ENCODE results near the gene TEX2. TPM values are rescaled to one million over a fixed set of nuclear protein-coding genes. Genes with fewer than 3 reads are reported as not detected.

The TEX2 gene
- total RNA-seq, 1 experiment from 2014 or later = 20.1 TPM

- ChIA-PET CTCF (interaction anchor here (0.5 to 1.4 kb wide), 5 partner anchors 12 to 563 kb away, joined by 4 to 9 read pairs (median 6); no protein-coding TSS in a partner anchor), POLR2A (interaction anchor here (0.6 kb wide), 1 partner anchor 712 kb away, joined by 3 read pairs; no protein-coding TSS in a partner anchor)
- DNase-seq (ENCODE audit: low read depth, low spot score) (no peak), ATAC-seq (no peak)
- Histone ChIP-seq H3K9me3 (ENCODE audit: control insufficient read depth, insufficient read depth, low read depth, low read length) (no peaks in the 10 kb centered on the region), H3K4me1 (ENCODE audit: control insufficient read depth, insufficient read depth, low read length) (peaks cover 10% of the 10 kb centered on the region), H3K27me3 (ENCODE audit: control insufficient read depth, insufficient read depth, low read length) (no peaks in the 10 kb centered on the region), H3K27ac (ENCODE audit: low read length) (peak overlapping the region; percentile 79), H3K36me3 (ENCODE audit: control insufficient read depth, insufficient read depth, low read length) (peaks cover 5% of the 10 kb centered on the region), H3K4me3 (ENCODE audit: low read depth in 2 of 2, low read length in 2 of 2) (peak overlapping the region; percentile 76 to 87)
- BruUV-seq (replicated peaks) = no TSS peak
- no peak for TF ChIP-seq CTCF (IDR thresholded peaks at IDR 0.05)
- in situ Hi-C loops (cut with HindIII; ENCODE audit: low pct_unique_long_range_greater_than_20kb, low sequenced_read_pairs) = no loop called here
- intact Hi-C loops (cut with micrococcal nuclease; ENCODE audit: unreplicated experiment) = loop anchor here (5.0 kb wide), 1 partner anchor 137 kb away; no protein-coding TSS in a partner anchor
These were observed 117.7 kb downstream of the TEX2 start for GRCh38 chr17:64145375-64145750.

- in situ Hi-C loops (cut with HindIII; ENCODE audit: low pct_unique_long_range_greater_than_20kb, low sequenced_read_pairs) (no loop called here), intact Hi-C loops (cut with micrococcal nuclease; ENCODE audit: unreplicated experiment) (loop anchor here (10.0 kb wide), 2 partner anchors 75 to 225 kb away; partner anchors contain the start of genes CSHL1 and GH1)
- ChIA-PET CTCF (no interaction called here), POLR2A (interaction anchor here (0.7 kb wide), 1 partner anchor 71 kb away, joined by 3 read pairs; no protein-coding TSS in a partner anchor)
- no peaks in the 10 kb centered on the region for H3K27me3 ChIP-seq (ENCODE audit: control insufficient read depth, insufficient read depth, low read length)
- BruUV-seq (replicated peaks) = no TSS peak
- H3K9me3 ChIP-seq (ENCODE audit: control insufficient read depth, insufficient read depth, low read depth, low read length) = no peaks in the 10 kb centered on the region
- no peaks in the 10 kb centered on the region for H3K4me1 ChIP-seq (ENCODE audit: control insufficient read depth, insufficient read depth, low read length)
- DNase-seq (ENCODE audit: low read depth, low spot score) = no peak
- no peak overlapping the region for H3K27ac ChIP-seq (ENCODE audit: low read length)
- no peak for ATAC-seq
- H3K36me3 ChIP-seq (ENCODE audit: control insufficient read depth, insufficient read depth, low read length) = no peaks in the 10 kb centered on the region
- H3K4me3 ChIP-seq (ENCODE audit: low read depth in 2 of 2, low read length in 2 of 2) = no peak overlapping the region
- TF ChIP-seq SIN3A (IDR thresholded peaks at IDR 0.05; ENCODE audit: borderline replicate concordance, insufficient read depth, low read depth, low read length) = no peak
- no peak for TF ChIP-seq REST (IDR thresholded peaks at IDR 0.05; ENCODE audit: insufficient read depth in 1 of 2, low read depth in 2 of 2, low read length in 1 of 2)
- TF ChIP-seq POLR2AphosphoS5 (IDR thresholded peaks at IDR 0.05; ENCODE audit: low read depth, low read length) = no peak
- TF ChIP-seq TCF7L2 (IDR thresholded peaks at IDR 0.05; ENCODE audit: low read depth, low read length) = no peak
- no peak for TF ChIP-seq CTCF (IDR thresholded peaks at IDR 0.05)
These were observed 123.5 kb downstream of the TEX2 start for GRCh38 chr17:64139542-64139941.

Measured in Panc1 (cell line).